Spleen (tissue), 11 donors: ENCODE measurements around the gene KIAA1614. TPM values are rescaled to one million over a fixed set of nuclear protein-coding genes. Genes with fewer than 3 reads are reported as not detected.

ENCODE experiments used
- DNase-seq: peaks from one replicate; pipeline ENCODE4 v3.0.0-alpha.2; 2020
- H3K27ac ChIP-seq, 8 donors: fragments of 200-600 bp; sonication (generic) in 7 of 8; 1 replicate in 4 of 8; 2 replicates in 4 of 8; pipeline versions ENCODE4 v1.5.0 to v1.8.0; 2016 to 2021; ENCODE audit warnings: inconsistent platforms in 4 of 8, mild to moderate bottlenecking in 4 of 8, moderate library complexity in 1 of 8
- H3K27me3 ChIP-seq, 7 donors: fragments of 200-600 bp; sonication (generic) in 6 of 7; replicated peaks in 1 of 7; 1 replicate in 4 of 7; 2 replicates in 3 of 7; pipeline versions ENCODE4 v1.5.0 to v1.8.0; 2016 to 2021; ENCODE audit warnings: inconsistent platforms in 3 of 7, mild to moderate bottlenecking in 1 of 7
- H3K36me3 ChIP-seq, 6 donors: fragments of 200-600 bp; sonication (generic) in 5 of 6; 1 replicate in 4 of 6; 2 replicates in 2 of 6; pipeline versions ENCODE4 v1.5.0 to v1.8.0; 2016 to 2021; ENCODE audit warnings: inconsistent platforms in 2 of 6
- H3K4me1 ChIP-seq, 6 donors: fragments of 200-600 bp; sonication (generic) in 5 of 6; 1 replicate in 3 of 6; 2 replicates in 3 of 6; pipeline versions ENCODE4 v1.5.0 to v1.8.0; 2016 to 2021; ENCODE audit warnings: inconsistent platforms in 3 of 6
- H3K4me3 ChIP-seq, 8 donors: fragments of 200-600 bp; sonication (generic) in 7 of 8; 1 replicate in 4 of 8; 2 replicates in 4 of 8; pipeline versions ENCODE4 v1.5.0 to v1.8.0; 2016 to 2021; ENCODE audit warnings: inconsistent platforms in 4 of 8, mild to moderate bottlenecking in 4 of 8, moderate library complexity in 2 of 8
- H3K9me3 ChIP-seq, 8 donors: fragments of 200-600 bp; sonication (generic) in 7 of 8; 1 replicate in 4 of 8; 2 replicates in 4 of 8; pipeline versions ENCODE4 v1.5.0 to v1.8.0; 2016 to 2021; ENCODE audit warnings: inconsistent platforms in 4 of 8
- POLR2A ChIP-seq, 3 donors: fragments of 450-650 bp; IDR thresholded peaks; one replicate each; pipeline ENCODE4 v1.5.1; 2017; ENCODE audit warnings: antibody characterized with exemption in 3 of 3, mild to moderate bottlenecking in 1 of 3
- POLR2AphosphoS5 ChIP-seq, 3 donors: sonication (generic); formaldehyde crosslinking; IDR thresholded peaks; one replicate each; pipeline ENCODE4 v1.5.1; 2017; ENCODE audit warnings: antibody characterized with exemption in 3 of 3
- WGBS, 5 donors: extraction: QIAGEN DNeasy Blood & Tissue Kit in 3 of 5; methylation state at CpG; one replicate each; pipeline versions ENCODE4 v1.1.5 to v1.1.7; 2013 to 2018; 5-methylcytosine and 5-hydroxymethylcytosine counted together
- intact Hi-C: fragments of 100-400 bp; cut with DNase I; formaldehyde crosslinking; loops from one replicate; pipeline ENCODE4 v1.15.0; 2023; ENCODE audit warnings: low total_unique reads
- polyA plus RNA-seq, 3 donors: library from polyadenylated mRNA; stranded (reverse); fragments of 200-250 nt; gene quantifications; one replicate each; pipeline ENCODE4 v1.2.1, GENCODE V29; 2013
- total RNA-seq, 7 donors: library from RNA; depleted of rRNA in 3 of 7; stranded (reverse); fragments of >200 nt in 3 of 7; fragmentation: NEBNext Ultra II Directional in 4 of 7; extraction: Animal tissue kit (Norgen Biotek cat#: 25700) in 4 of 7; gene quantifications; one replicate each; pipeline versions ENCODE4 v1.1.0 to v1.2.1, GENCODE V29; 2016 to 2021
- TF ChIP-seq, protein P1 (sequence below), 11 experiments: fragments of 200-600 bp in 7 of 11; fragments of 450-650 bp in 4 of 11; sonication (generic) in 4 of 11; IDR thresholded peaks in 8 of 11; conservative IDR thresholded peaks in 3 of 11; 1 replicate in 7 of 11; 2 replicates in 4 of 11; pipeline versions ENCODE4 v1.4.0 to v1.8.0; 2016 to 2021; ENCODE audit warnings: antibody characterized with exemption in 11 of 11, inconsistent platforms in 4 of 11, mild to moderate bottlenecking in 1 of 11
- donor health status: healthy with polysubstance abuse.
- donor health status: DM: no; HTN: no; CAD: no; lungs with moderate emphysema.
- donor health status: DM: no; HTN: no; CAD: no.
- donor health status: Bipolar disorder and iron deficiency.
- donor health status: healthy.
- donor health status: DM: no; HTN: no; CAD: no.
- donor health status: DM: yes; HTN: yes; CAD: no.

Gene KIAA1614
- total and polyA plus RNA-seq, 10 donors, result 0.50 to 7.4 (median 3.0) TPM

DNA sequence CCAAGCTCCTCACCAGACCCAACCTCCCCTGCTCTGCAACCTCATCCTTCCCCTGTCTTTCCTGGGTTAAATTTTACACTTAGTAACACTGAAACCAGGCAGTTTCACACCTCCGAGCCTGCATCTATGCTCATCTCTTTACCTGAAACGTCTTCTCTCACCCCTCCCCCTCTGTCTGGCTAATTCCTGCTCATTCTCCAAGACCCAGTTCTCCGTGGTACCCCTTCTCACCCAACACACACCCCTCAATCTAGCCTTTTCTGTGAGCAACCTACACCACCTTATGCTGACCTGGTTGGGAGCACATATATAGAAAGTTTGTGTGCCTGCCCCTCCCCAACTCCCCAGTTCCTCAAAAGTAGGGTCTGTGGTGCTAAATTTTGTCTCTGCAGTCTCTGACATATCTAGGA is 3.7 kb upstream of the KIAA1614 start:
- WGBS, 5 donors, result 60 to 76% (median 73%) methylated on average over 3 of the region's 3 CpGs
- intact Hi-C loops, result no loop called here
- Histone ChIP-seq H3K27me3 (peaks cover 0 to 27% (median 19%) of the 10 kb centered on the region in 7 donors), H3K36me3 (no peaks in the 10 kb centered on the region), H3K9me3 (no peaks in the 10 kb centered on the region), H3K4me1 (peaks cover 0 to 32% (median 18%) of the 10 kb centered on the region in 6 donors), H3K27ac (no peak overlapping the region), H3K4me3 (no peak overlapping the region)
- DNase-seq, result no peak
- TF ChIP-seq, protein P1, sequence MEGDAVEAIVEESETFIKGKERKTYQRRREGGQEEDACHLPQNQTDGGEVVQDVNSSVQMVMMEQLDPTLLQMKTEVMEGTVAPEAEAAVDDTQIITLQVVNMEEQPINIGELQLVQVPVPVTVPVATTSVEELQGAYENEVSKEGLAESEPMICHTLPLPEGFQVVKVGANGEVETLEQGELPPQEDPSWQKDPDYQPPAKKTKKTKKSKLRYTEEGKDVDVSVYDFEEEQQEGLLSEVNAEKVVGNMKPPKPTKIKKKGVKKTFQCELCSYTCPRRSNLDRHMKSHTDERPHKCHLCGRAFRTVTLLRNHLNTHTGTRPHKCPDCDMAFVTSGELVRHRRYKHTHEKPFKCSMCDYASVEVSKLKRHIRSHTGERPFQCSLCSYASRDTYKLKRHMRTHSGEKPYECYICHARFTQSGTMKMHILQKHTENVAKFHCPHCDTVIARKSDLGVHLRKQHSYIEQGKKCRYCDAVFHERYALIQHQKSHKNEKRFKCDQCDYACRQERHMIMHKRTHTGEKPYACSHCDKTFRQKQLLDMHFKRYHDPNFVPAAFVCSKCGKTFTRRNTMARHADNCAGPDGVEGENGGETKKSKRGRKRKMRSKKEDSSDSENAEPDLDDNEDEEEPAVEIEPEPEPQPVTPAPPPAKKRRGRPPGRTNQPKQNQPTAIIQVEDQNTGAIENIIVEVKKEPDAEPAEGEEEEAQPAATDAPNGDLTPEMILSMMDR (IDR thresholded peaks at IDR 0.05 in 8 of 11, conservative IDR thresholded peaks at IDR 0.05 in 3 of 11), result no peak
- TF ChIP-seq POLR2A (IDR thresholded peaks at IDR 0.05) (no peak), POLR2AphosphoS5 (IDR thresholded peaks at IDR 0.05) (no peak)

DNA sequence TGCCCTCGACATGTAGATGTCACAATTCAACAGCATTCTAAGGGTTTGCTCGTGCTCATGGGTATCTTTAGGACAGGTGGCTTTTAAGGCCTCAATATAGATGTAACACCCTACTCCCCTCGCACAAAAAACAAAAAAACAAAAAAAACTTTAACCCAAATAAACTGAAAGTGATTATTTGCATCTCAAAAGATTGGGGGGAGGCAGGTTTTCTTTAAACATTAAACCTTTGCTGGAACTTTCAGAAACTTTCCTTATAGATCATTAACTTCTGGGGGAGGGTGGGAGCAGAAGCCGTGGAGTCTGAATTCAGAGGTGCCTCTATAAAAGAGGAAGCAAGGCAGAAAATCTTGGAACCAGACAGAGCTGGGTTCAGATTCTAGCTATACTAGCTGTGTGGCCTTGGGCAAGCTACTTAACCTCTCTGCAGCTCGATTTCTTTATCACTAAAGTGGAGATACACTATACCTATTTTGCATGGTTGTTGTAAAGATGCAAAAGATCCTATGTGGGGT is 3.2 kb upstream of the KIAA1614 start:
- no peak overlapping the region for H3K27ac ChIP-seq
- intact Hi-C loops, result no loop called here
- H3K4me3 ChIP-seq, result no peak overlapping the region
- WGBS, 5 donors, result 56 to 74% (median 70%) methylated on average over 5 of the region's 5 CpGs
- no peaks in the 10 kb centered on the region for H3K36me3 ChIP-seq
- H3K27me3 ChIP-seq, result peaks cover 0 to 32% (median 19%) of the 10 kb centered on the region in 7 donors
- H3K9me3 ChIP-seq, result no peaks in the 10 kb centered on the region
- H3K4me1 ChIP-seq, result peaks cover 0 to 36% (median 19%) of the 10 kb centered on the region in 6 donors
- TF ChIP-seq, protein P1 (IDR thresholded peaks at IDR 0.05 in 8 of 11, conservative IDR thresholded peaks at IDR 0.05 in 3 of 11), result no peak
- TF ChIP-seq POLR2A (IDR thresholded peaks at IDR 0.05) (no peak), POLR2AphosphoS5 (IDR thresholded peaks at IDR 0.05) (no peak)
- DNase-seq, result no peak

DNA sequence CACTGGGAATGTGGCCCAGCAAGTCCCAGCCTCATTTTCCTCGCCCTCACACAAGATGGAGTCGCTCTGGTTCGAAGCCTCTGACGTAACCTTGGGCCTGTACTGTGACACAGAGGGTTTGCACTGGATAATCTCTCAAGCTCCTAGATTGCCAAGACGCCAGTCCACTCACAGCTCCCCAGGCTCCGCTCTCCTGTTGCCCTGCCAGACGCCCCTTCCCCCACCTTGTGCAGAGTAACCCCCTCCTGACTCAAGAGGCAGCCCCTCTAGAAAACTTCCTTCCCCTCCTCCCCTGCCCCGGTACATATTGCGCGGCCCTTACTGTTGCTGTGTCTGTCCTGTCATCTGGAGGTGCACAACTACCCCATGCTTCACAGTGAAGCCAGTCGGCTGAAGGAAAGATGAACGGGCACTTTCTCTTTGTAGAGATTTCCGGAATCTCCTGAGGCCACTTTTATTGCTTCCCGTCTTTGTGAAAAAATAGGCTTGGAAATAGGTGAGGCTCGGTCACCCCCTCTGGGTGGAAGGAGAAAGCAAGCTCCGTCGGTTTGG is 981 bp upstream of the KIAA1614 start:
- WGBS, 5 donors, result 29 to 36% (median 34%) methylated on average over 17 of the region's 17 CpGs
- no peaks in the 10 kb centered on the region for H3K36me3 ChIP-seq
- H3K4me3 ChIP-seq, result peak overlapping the region; percentile 33 to 71 (median 54)
- peak overlapping the region in 6 of 8 donors; percentile 80 to 86 (median 82) for H3K27ac ChIP-seq
- peaks cover 0 to 40% (median 19%) of the 10 kb centered on the region in 7 donors for H3K27me3 ChIP-seq
- intact Hi-C loops, result no loop called here
- TF ChIP-seq, protein P1 (IDR thresholded peaks at IDR 0.05 in 8 of 11, conservative IDR thresholded peaks at IDR 0.05 in 3 of 11), result no peak
- no peak for TF ChIP-seq POLR2AphosphoS5 (IDR thresholded peaks at IDR 0.05)
- no peak for TF ChIP-seq POLR2A (IDR thresholded peaks at IDR 0.05)
- H3K4me1 ChIP-seq, result peaks cover 0 to 36% (median 19%) of the 10 kb centered on the region in 6 donors
- no peak for DNase-seq
- no peaks in the 10 kb centered on the region for H3K9me3 ChIP-seq

DNA sequence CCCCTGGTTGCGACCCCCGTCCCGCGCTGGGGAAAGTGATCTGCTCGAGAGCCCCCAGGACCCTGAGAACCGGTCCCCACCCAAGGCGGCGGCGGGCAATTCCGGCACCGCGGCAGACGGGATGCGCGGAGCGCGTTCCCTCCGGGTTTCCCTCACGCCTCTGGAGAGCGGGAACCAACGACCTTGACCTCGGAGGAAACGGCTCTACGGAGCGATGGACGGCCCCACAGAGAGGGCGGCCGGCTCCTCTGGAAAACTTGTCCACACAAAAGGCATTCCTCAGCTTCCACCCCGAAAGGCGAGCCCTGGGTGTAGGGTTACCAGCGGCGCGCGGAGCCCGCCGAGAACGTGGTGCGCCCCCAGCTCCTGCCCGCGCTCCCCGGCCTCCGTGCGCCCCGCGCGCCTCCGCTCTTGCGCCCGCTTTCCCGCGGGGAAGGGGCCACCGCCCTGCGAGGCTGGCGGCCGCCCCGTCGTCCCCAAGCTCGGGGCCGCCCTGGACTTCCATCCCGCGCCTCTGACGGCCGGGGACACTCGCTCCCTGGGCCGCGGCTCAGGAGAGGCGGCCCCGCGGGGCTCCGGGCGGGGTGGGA is 391 bp upstream of the KIAA1614 start:
- peak overlapping the region; percentile 33 to 71 (median 54) for H3K4me3 ChIP-seq
- intact Hi-C loops, result no loop called here
- DNase-seq, result no peak
- H3K27me3 ChIP-seq, result peaks cover 0 to 40% (median 19%) of the 10 kb centered on the region in 7 donors
- TF ChIP-seq POLR2A (IDR thresholded peaks at IDR 0.05), result no peak
- TF ChIP-seq, protein P1 (IDR thresholded peaks at IDR 0.05 in 8 of 11, conservative IDR thresholded peaks at IDR 0.05 in 3 of 11), result no peak
- peak in 1 of 3 donors; percentile 5 for TF ChIP-seq POLR2AphosphoS5 (IDR thresholded peaks at IDR 0.05)
- peak overlapping the region in 7 of 8 donors; percentile 73 to 86 (median 82) for H3K27ac ChIP-seq
- no peaks in the 10 kb centered on the region for H3K9me3 ChIP-seq
- H3K36me3 ChIP-seq, result no peaks in the 10 kb centered on the region
- 0 to 1% (median 1%) methylated on average over 21 to 71 of the region's 71 CpGs for WGBS, 5 donors
- peaks cover 0 to 36% (median 19%) of the 10 kb centered on the region in 6 donors for H3K4me1 ChIP-seq
